Measurements from ENCODE around the gene MDP1. TPM values are rescaled to one million over a fixed set of nuclear protein-coding genes. Genes with fewer than 3 reads are reported as not detected.

Gene MDP1
- total RNA-seq, 2 donors from 2014 or later = 2.0 to 18.9 TPM

DNA sequence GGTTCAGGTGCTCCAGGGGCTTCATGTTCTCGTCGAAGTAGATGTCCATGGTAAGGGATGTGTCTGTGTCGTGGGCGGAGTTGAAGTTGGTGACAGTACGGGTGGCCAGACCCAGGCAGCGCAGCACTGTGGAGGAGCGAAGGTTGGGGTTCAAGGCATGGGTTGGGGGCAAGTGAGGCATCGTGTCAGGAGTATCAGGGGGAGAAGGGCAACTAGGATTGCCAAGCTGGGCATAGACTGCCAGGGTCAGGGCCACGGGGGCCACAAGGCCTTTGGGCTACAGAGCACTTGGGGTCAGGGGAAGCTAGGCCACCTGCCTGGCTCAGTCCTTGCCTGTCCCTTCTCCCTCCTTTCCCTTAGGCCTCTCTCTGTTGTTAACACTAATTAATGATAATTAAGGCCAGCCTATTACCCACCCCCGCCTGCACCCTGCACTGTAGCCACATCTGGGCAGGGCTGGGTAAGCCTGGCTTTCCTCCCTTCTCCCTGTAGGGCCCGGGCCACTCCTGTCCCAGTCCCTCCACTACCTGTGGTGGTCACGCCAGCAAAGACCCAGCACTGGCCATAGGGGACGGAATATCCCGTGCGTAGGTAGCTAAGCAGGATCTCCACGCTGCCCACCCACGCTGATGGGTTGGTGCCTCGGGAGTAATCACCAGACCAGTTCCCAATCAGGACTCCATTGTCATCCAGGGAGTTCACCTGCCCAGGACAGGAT, 42.8 kb upstream of the MDP1 start:
- no peak for TF ChIP-seq POLR2A (IDR thresholded peaks at IDR 0.05)
- H3K36me3 ChIP-seq (replicated peaks in 1 of 2; ENCODE audit: insufficient read depth in 1 of 2, low read depth in 2 of 2) = peaks cover 0 to 2% of the 10 kb centered on the region in 2 donors
- peaks cover 15% of the 10 kb centered on the region for H3K4me1 ChIP-seq
- H3K4me3 ChIP-seq = no peak overlapping the region
- no peaks in the 10 kb centered on the region for H3K9me3 ChIP-seq
- intact Hi-C loops (cut with DNase I) = no loop called here
- no peak for ATAC-seq
- 77 to 82% methylated on average over 13 to 18 of the region's 18 CpGs for WGBS, 2 donors
- H3K27me3 ChIP-seq = no peaks in the 10 kb centered on the region
- DNase-seq = no peak
- peak overlapping the region; percentile 62 to 89 (median 78) for H3K27ac ChIP-seq

DNA sequence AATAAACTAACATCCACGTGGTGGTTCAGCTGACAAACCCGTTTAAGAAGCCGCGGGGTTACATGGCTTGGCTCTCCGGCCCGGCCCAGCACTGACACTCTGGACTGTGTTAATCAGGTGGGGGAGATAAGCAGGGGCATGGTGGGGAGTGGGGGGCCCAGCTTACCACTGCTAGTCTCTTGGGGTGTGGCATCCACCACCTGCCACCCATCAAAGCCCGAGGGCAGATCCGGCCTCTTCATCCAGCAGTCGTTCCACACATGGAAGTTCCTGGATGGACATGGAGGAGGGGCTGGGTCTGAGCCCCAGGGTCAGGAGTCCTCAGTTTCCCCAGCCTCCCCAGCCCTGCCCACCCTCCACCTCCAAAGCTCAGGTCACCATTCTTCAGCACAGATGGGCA, 42.3 kb upstream of the MDP1 start:
- Histone ChIP-seq H3K27ac (peak overlapping the region in 1 of 4 donors; percentile 89), H3K9me3 (no peaks in the 10 kb centered on the region), H3K36me3 (replicated peaks in 1 of 2; ENCODE audit: insufficient read depth in 1 of 2, low read depth in 2 of 2) (peaks cover 0 to 2% of the 10 kb centered on the region in 2 donors), H3K27me3 (no peaks in the 10 kb centered on the region), H3K4me1 (peaks cover 15% of the 10 kb centered on the region), H3K4me3 (no peak overlapping the region)
- intact Hi-C loops (cut with DNase I) = no loop called here
- WGBS, 2 donors = 77 to 88% methylated on average over 9 of the region's 9 CpGs
- ATAC-seq = no peak
- TF ChIP-seq POLR2A (IDR thresholded peaks at IDR 0.05) = no peak
- TF ChIP-seq, protein P1, sequence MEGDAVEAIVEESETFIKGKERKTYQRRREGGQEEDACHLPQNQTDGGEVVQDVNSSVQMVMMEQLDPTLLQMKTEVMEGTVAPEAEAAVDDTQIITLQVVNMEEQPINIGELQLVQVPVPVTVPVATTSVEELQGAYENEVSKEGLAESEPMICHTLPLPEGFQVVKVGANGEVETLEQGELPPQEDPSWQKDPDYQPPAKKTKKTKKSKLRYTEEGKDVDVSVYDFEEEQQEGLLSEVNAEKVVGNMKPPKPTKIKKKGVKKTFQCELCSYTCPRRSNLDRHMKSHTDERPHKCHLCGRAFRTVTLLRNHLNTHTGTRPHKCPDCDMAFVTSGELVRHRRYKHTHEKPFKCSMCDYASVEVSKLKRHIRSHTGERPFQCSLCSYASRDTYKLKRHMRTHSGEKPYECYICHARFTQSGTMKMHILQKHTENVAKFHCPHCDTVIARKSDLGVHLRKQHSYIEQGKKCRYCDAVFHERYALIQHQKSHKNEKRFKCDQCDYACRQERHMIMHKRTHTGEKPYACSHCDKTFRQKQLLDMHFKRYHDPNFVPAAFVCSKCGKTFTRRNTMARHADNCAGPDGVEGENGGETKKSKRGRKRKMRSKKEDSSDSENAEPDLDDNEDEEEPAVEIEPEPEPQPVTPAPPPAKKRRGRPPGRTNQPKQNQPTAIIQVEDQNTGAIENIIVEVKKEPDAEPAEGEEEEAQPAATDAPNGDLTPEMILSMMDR (IDR thresholded peaks at IDR 0.05) = no peak
- DNase-seq = no peak

DNA sequence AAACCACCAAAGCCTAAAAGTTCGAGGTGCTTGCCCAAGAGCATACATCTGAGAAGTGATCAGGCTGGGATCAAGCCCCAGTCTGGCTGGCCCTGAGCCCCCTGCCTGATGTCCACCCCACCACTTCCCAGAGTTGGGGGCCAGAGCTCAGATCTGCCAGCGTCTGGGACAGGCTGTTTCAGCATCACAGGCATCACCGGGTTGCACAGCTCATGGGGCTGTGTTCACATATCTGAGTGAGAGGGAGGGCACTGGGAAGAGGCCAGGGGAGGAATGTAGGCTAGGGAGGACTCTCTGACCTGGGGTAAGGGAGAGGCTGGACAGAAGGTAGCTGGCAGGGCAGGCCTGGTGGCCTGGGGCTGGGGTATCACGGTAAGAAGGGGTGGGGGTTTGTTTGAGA, 41.1 kb upstream of the MDP1 start:
- no peak for TF ChIP-seq POLR2A (IDR thresholded peaks at IDR 0.05)
- TF ChIP-seq, protein P1 (IDR thresholded peaks at IDR 0.05) = no peak
- no peaks in the 10 kb centered on the region for H3K9me3 ChIP-seq
- WGBS, 2 donors = 74 to 79% methylated on average over 4 of the region's 4 CpGs
- peaks cover 15% of the 10 kb centered on the region for H3K4me1 ChIP-seq
- ATAC-seq (no peak), DNase-seq (no peak)
- H3K36me3 ChIP-seq (replicated peaks in 1 of 2; ENCODE audit: insufficient read depth in 1 of 2, low read depth in 2 of 2) = peaks cover 0 to 2% of the 10 kb centered on the region in 2 donors
- no peaks in the 10 kb centered on the region for H3K27me3 ChIP-seq
- H3K4me3 ChIP-seq = no peak overlapping the region
- intact Hi-C loops (cut with DNase I) = no loop called here
- H3K27ac ChIP-seq = no peak overlapping the region

DNA sequence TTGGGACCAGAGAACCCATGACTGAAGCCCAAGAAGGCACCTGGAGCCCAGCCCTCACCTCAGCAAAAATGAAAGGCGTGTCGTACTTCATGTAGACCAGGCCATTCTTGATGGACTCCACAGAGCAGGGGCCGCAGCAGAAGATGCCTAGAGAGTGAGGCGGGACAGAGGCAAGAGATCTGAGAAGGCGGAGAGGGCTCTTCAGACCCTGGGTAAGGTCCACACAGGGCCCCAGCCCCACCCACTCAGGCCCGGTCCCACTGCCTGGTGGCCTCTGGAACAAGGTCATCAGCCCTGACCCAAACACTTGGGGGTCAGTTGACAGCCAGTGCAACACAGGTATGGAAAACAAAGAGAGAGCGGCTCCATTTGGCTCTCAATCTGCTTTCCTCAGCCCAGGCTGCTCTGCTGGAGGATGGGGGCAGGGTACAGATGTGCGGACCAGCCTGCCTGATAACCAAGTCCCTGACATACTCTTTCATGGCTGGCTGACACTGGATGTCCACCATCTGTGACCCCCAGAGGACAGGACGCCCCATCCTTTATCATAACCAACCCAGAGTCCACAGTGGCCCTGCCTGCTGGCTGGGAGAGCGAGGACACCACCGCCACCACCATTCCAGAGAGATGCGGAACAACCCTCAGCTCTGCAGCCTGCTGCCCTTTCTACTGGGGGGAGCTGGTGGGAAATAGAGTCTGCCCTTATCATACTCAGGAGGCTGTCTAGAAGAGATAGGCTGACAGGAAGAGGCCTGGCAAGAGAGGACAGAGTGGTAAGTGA, 40.3 kb upstream of the MDP1 start:
- Histone ChIP-seq H3K4me3 (no peak overlapping the region), H3K27me3 (no peaks in the 10 kb centered on the region), H3K36me3 (replicated peaks in 1 of 2; ENCODE audit: insufficient read depth in 1 of 2, low read depth in 2 of 2) (peaks cover 0 to 2% of the 10 kb centered on the region in 2 donors), H3K27ac (no peak overlapping the region), H3K4me1 (peaks cover 15% of the 10 kb centered on the region), H3K9me3 (no peaks in the 10 kb centered on the region)
- intact Hi-C loops (cut with DNase I) = no loop called here
- no peak for TF ChIP-seq POLR2A (IDR thresholded peaks at IDR 0.05)
- TF ChIP-seq, protein P1 (IDR thresholded peaks at IDR 0.05) = no peak
- DNase-seq = no peak
- no peak for ATAC-seq
- WGBS, 2 donors = 83 to 90% methylated on average over 9 to 12 of the region's 12 CpGs

DNA sequence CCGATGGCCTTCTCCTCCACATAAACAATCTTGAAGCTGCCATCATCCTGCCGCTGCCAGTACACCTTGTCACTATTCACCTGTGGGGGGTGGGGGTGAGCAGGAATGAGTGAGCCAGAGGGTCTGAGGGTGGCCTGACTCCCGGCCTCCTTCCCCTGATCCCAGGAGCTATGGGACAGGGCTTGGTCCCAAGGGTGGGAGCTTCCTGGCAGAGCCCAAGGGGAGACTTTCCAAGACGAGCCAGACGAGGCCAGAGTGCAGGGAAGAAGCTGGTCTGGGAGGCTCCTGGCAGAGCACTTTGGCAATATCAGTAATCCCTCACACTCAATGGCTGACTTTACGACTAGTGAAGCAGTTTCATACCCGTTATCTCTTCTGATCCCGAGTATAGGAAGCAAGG, 39.6 kb upstream of the MDP1 start:
- Histone ChIP-seq H3K9me3 (no peaks in the 10 kb centered on the region), H3K27ac (no peak overlapping the region), H3K27me3 (no peaks in the 10 kb centered on the region), H3K36me3 (replicated peaks in 1 of 2; ENCODE audit: insufficient read depth in 1 of 2, low read depth in 2 of 2) (peaks cover 0 to 2% of the 10 kb centered on the region in 2 donors), H3K4me3 (no peak overlapping the region), H3K4me1 (peaks cover 15% of the 10 kb centered on the region)
- TF ChIP-seq, protein P1 (IDR thresholded peaks at IDR 0.05) = no peak
- TF ChIP-seq POLR2A (IDR thresholded peaks at IDR 0.05) = no peak
- ATAC-seq (no peak), DNase-seq (no peak)
- intact Hi-C loops (cut with DNase I) = no loop called here
- WGBS, 2 donors = 88 to 93% methylated on average over 8 of the region's 8 CpGs

Data from body of pancreas (tissue), 4 donors.